ENCODE results near the gene MEX3A. TPM values are rescaled to one million over a fixed set of nuclear protein-coding genes. Genes with fewer than 3 reads are reported as not detected.
A peak's percentile ranks its signal among the peaks of the same experiment; 100 is the strongest.

MEX3A gene
- total and polyA plus RNA-seq, 2 of the 8 experiments (the other 6 are each of a cell fraction or from before 2014, with no cell fraction given) = 34.1 to 52.4 TPM

DNA sequence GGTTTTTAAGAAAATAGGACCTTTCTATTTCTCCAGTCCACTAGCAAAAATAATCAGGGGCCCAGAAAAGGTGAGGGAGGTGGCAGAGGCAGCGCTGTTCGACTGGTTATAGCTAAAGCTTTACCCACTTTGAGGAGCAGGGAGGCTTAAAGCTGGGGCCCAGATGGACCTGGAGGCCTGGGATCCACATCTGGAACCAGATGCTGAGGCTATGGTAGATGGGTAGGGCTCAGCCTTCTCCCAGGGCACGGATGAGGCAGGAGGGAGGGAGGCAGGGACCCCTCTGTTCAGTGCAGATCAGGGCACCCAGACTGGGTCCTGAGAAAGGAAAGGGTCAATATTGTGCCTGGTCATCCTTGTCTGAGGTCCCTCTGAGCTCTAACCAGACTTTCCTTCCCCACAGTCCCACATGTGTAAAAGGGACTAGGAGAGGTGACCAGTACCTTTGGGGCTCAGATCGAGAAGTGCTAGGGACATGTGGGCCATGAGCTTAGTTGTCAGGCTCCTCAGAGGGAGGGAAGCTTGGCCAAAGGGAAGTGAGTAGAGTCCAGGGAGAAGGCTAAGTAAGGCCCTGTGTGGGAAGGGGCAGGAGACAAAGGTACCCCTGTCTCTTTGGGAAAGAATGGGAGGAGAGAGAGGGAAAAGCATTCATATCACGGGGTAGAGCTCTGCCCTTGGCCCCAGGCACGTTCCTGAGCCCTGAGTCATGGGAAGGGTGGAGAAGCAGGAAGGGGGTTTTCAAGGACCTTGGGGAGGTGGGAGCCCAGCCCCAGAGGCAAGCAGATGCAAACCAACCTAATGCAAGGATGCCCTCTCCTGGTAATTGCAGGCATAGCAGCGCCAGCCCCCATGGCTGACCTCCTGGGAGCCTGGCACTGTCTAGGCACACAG is 47.7 kb upstream of the MEX3A start:
- peaks cover 6 to 21% (median 10%) of the 10 kb centered on the region in 4 experiments for H3K4me1 ChIP-seq (replicated peaks in 1 of 4; ENCODE audit: control insufficient read depth in 3 of 4, insufficient read depth in 4 of 4, low read length in 3 of 4)
- peaks cover 6 to 9% (median 8%) of the 10 kb centered on the region in 4 experiments; a peak in 4 of 8 replicates for H3K36me3 ChIP-seq (ENCODE audit: control insufficient read depth in 2 of 4, insufficient read depth in 4 of 4, low read length in 3 of 4)
- peak overlapping the region; percentile 17 for H2BK120ac ChIP-seq (replicated peaks; ENCODE audit: low read depth, low read length)
- H4K20me1 ChIP-seq (replicated peaks in 1 of 2; ENCODE audit: control insufficient read depth in 1 of 2, insufficient read depth in 2 of 2, low read length in 2 of 2) = no peaks in the 10 kb centered on the region
- DNase-seq (ENCODE audit: low read depth in 1 of 2, low spot score in 2 of 2) (peak; percentile 95 to 98), FAIRE-seq (peak; percentile 69)
- H3K9me3 ChIP-seq (ENCODE audit: insufficient read depth in 2 of 2, low read depth in 1 of 2, low read length in 1 of 2) = no peaks in the 10 kb centered on the region
- no peak overlapping the region for H3K14ac ChIP-seq (ENCODE audit: insufficient read length)
- peak overlapping the region; percentile 61; the same call in 1 of the 2 replicates for H2BK15ac ChIP-seq (ENCODE audit: low read length)
- H2AK5ac ChIP-seq (ENCODE audit: low read depth, low read length) = peak overlapping the region; percentile 61
- H2BK20ac ChIP-seq (ENCODE audit: low read length) = peak overlapping the region; percentile 62
- H3K27ac ChIP-seq (ENCODE audit: low read depth, low read length) = peak overlapping the region; percentile 88
- no peak overlapping the region for H4K8ac ChIP-seq (ENCODE audit: extremely low read depth, insufficient read depth, low read length)
- 0 out of 8 replicates have a peak overlapping the region, but pooled peaks of 1 of the 4 experiments have one; percentile 5 for H3K4me3 ChIP-seq (ENCODE audit: extremely low read depth in 1 of 4, insufficient read depth in 2 of 4, low read depth in 3 of 4, low read length in 4 of 4)
- peak overlapping the region; percentile 43 for H3K18ac ChIP-seq (ENCODE audit: extremely low read depth, low read length)
- ChIA-PET CTCF (ENCODE audit: partially characterized antibody) (interaction anchor here (0.5 to 42.4 kb wide), 44 partner anchors 9 to 533 kb away, joined by 3 to 1994 read pairs (median 5); partner anchors contain the start of genes BGLAP, LMNA, MEX3A and PAQR6), POLR2A (ENCODE audit: partially characterized antibody) (interaction anchor here (0.6 to 28.0 kb wide), 13 partner anchors 9 to 152 kb away, joined by 3 to 763 read pairs (median 3); partner anchors contain the start of genes ARHGEF2, LMNA, MEX3A and PMF1)
- peak overlapping the region; percentile 1 to 36; a peak in 3 of 4 replicates for H3K4me2 ChIP-seq (ENCODE audit: insufficient read depth in 1 of 2, low read depth in 2 of 2, low read length in 2 of 2)
- H2AFZ ChIP-seq (ENCODE audit: low read length) = no peak overlapping the region
- H3K56ac ChIP-seq (replicated peaks; ENCODE audit: insufficient read length, low read depth, low read length) = peak overlapping the region; percentile 30
- peak overlapping the region; percentile 88 for H2BK12ac ChIP-seq (ENCODE audit: low read depth, low read length)
- no peak overlapping the region for H3K23ac ChIP-seq (ENCODE audit: insufficient read length)
- H3K79me1 ChIP-seq (ENCODE audit: low read depth, low read length) = no peaks in the 10 kb centered on the region; the same call in 1 of the 2 replicates
- peak overlapping the region; percentile 50 for H3K4ac ChIP-seq (replicated peaks; ENCODE audit: insufficient read length, low read depth, low read length)
- 47% methylated on average over 7 of the region's 7 CpGs; no CpG with 5 or more reads in 1 of the 2 experiments for WGBS, 2 experiments (ENCODE audit: extremely low coverage in 1 of 2, insufficient coverage in 1 of 2, insufficient read length in 1 of 2, insufficient replicate concordance in 2 of 2, low coverage in 1 of 2, low lambda C conversion rate in 2 of 2, missing lambda C conversion rate in 1 of 2)
- H3K9ac ChIP-seq (replicated peaks in 1 of 4; ENCODE audit: extremely low read depth in 1 of 4, low read depth in 3 of 4, low read length in 3 of 4) = peak overlapping the region in 3 of 4 experiments; percentile 59 to 67 (median 63); a peak in 5 of 7 replicates
- no peaks in the 10 kb centered on the region for H3K27me3 ChIP-seq (replicated peaks in 1 of 4; ENCODE audit: control insufficient read depth in 3 of 4, extremely low read depth in 1 of 4, insufficient read depth in 3 of 4, low read length in 3 of 4)
- H3K23me2 ChIP-seq (ENCODE audit: low read depth, low read length) = no peaks in the 10 kb centered on the region
- peak overlapping the region; percentile 59 for H4K91ac ChIP-seq (replicated peaks; ENCODE audit: insufficient read length, low read length)
- H3K79me2 ChIP-seq (ENCODE audit: control insufficient read depth in 1 of 2, insufficient read depth in 2 of 2, low read length in 2 of 2) = no peaks in the 10 kb centered on the region
- peak overlapping the region; percentile 25 for H4K5ac ChIP-seq (ENCODE audit: insufficient read length, low read depth, low read length)
- peak overlapping the region; percentile 89 for H2BK5ac ChIP-seq (ENCODE audit: low read depth, low read length)
- TF ChIP-seq GTF2F1 (IDR thresholded peaks at IDR 0.05; ENCODE audit: borderline replicate concordance, low read depth, low read length) (peak; percentile 35; the same call in 1 of the 2 replicates), RXRA (IDR thresholded peaks at IDR 0.05; ENCODE audit: insufficient read depth, low read depth, low read length) (no peak), TBP (IDR thresholded peaks at IDR 0.05; ENCODE audit: low read depth, low read length) (peak; percentile 45; the same call in 1 of the 2 replicates), JUND (IDR thresholded peaks at IDR 0.05; ENCODE audit: low read length) (peak; percentile 100), ASH2L (IDR thresholded peaks at IDR 0.05; ENCODE audit: low read length) (peak; percentile 44), SAP30 (IDR thresholded peaks at IDR 0.05; ENCODE audit: insufficient read depth, insufficient replicate concordance, low read length) (no peak), BACH1 (IDR thresholded peaks at IDR 0.05; ENCODE audit: low read length) (peak; percentile 91), RNF2 (IDR thresholded peaks at IDR 0.05; ENCODE audit: borderline replicate concordance, low read depth, low read length, missing control alignments, poor library complexity, severe bottlenecking) (no peak), YY1 (IDR thresholded peaks at IDR 0.05; ENCODE audit: low read depth, low read length) (peak; percentile 77), TEAD4 (IDR thresholded peaks at IDR 0.05; ENCODE audit: low read depth, low read length) (peak; percentile 78), POLR2A (IDR thresholded peaks at IDR 0.05; ENCODE audit: control extremely low read depth in 1 of 2, low read depth in 2 of 2, low read length in 2 of 2) (peak in 1 of 2 experiments; percentile 71; a peak in 2 of 3 replicates)

All from H1 (cell line).